Midbrain (tissue), 1 donor: ENCODE measurements around the gene FHIT.

ENCODE experiments used
- DNase-seq: peaks from one replicate; lab custom pipeline; 2025; lab: John Stamatoyannopoulos, UW

FHIT gene

DNA sequence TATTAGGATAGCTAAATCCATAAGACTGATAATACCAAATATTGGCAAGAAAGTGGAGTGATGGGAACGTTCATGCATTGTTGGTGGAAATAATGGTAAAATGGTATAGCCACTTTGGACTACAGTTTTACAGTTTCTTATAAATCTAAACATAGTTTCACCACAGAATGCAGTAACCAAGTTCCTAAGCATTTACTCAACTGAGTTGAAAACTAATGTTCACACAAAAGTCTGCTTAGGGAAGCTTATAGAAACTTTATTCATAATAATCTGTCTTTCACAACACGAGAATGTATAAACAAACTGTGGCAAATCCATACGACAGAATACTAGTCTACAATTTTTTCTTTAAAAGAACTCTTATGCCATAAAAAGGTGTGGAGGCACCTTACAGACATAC lies 969.3 kb downstream of the FHIT start:
- DNase-seq, result no peak

GRCh38 chr3:60277361-60277800 lies 973.9 kb downstream of the FHIT start:
- DNase-seq, result no peak

GRCh38 chr3:60276615-60277014 lies 974.6 kb downstream of the FHIT start:
- DNase-seq, result no peak

GRCh38 chr3:60274646-60275045 lies 976.6 kb downstream of the FHIT start:
- no peak for DNase-seq

DNA sequence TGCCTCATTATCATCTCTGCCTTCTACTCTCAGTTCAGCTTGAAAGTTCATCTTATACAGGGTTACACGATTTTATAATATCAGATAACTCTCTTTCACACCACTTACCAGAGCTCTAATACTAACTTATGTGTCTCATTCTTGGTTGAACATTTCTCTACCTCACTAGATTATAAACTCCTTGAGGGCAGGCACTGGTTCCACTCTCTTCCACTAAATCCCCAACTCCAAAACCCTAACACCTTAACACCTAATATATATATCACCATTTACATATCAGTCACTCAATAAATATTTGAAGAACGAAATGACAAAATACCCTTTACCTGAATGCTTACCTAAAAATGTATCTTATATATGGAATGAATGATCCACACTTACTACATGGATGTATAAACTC lies 977.2 kb downstream of the FHIT start:
- DNase-seq, result no peak

- DNase-seq, result no peak
These were observed 981.4 kb downstream of the FHIT start for GRCh38 chr3:60269829-60270266.

GRCh38 chr3:60269377-60269776 lies 981.9 kb downstream of the FHIT start:
- DNase-seq, result no peak

DNA sequence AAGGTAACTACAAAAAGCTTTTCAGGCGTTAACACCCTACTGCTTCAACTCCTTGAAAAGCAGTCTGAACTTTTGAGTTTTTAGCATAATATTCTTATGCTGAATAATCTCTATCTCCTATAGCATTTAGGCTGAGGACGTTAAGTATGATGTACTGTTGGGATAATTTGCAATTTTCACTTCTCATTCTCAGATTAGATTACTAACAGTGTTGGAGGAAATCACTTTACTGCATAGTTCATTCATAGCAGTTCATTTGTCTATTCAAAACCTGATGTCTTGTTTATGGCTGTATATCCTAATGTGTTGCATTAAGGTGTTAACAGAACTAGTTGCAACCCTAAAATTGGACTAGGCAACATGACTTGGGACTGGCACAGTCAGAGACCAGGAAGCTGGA lies 983.1 kb downstream of the FHIT start:
- DNase-seq, result no peak

DNA sequence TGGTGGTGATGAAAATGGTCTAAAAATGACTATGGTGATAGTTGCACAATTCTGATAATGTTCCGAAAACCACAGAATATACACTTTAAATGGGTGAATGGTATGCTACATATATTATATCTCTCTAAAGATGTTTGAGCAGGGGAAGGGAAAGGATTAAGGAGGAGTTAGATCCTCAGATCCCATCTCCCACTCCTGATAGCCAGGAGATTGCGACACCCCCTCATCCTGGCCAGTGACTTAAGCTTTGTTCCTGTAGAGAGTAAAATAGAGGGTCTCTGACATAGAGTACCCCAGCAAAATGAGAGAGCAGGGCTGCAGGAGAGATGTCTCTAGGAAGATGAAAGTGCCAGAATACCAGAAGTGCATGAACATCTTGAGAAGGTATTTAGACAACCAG lies 984.8 kb downstream of the FHIT start:
- DNase-seq, result no peak

GRCh38 chr3:60263191-60263590 lies 988.1 kb downstream of the FHIT start:
- DNase-seq, result no peak

DNA sequence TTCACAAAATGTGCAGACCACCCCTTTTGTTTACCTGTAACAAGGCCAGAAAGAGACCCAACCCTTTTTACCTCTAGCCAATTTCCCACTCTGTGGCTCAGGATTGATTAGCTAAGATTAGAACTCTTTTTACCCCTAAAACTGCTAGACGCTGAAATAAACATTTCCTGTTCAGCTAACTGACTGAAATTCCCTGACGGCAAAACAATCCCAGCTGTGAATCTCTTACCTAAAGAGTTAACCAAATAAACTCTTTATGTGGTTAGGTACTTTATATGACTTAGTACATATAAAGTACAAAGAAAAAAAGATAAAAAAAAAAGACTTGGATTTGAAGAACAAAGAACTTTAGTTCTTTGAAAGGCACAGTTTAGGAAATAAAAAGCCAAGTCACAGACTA lies 988.7 kb downstream of the FHIT start:
- DNase-seq, result no peak

DNA sequence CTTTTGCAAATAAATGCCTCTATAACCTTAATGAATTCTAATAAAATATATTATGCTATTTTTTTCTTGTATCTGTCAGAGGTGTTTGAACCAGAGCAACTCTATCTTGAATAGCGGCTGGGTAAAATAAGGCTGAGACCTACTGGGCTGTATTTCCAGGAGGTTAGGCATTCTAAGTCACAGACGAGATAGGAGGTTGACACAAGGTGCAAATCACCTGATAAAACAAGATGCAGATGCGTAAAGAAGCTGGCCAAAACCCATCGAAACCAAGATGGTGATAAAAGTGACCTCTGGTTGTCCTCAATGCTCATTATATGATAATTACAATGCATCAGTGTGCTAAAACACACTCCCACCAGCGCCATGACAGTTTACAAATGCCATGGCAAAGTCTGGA lies 990.7 kb downstream of the FHIT start:
- DNase-seq, result no peak

DNA sequence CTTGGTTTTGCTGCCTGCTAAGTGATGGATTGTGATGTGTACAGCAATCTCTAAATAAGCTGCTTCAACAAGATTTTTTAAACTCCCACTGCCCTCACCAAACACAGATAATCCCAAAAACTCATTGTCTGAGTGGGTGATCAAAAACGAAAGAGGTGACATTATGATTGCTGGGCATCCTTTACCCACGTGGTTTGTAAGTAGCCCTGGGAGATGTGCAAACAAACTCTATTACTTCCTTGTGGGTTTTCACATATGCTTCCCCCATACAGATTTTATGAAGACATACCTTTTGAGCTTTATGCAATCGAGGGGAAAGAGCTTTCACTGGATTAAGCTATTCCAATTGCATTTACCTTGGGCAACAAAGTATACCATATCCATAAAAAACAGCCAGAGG lies 1000.4 kb downstream of the FHIT start:
- no peak for DNase-seq

GRCh38 chr3:60250206-60250605 lies 1001.0 kb downstream of the FHIT start:
- no peak for DNase-seq

DNA sequence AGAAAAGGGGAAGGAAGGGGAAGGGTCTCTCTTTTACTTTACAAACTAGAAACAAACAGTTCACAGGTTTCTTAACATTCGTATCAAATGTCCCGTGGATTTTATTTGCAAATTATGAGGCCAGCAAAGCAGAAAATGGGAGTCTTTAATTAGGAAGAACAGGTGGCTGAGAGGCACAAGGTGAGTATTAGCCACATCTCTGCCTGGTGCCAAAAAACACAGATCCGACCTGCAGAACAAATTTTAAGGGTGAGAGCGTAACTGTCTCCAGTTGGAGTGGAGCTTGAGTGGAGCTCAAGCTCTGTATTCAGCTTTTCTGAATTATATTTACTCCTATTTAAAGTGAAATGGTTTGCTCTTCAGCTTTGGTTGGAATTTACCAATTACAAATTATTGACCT lies 1004.9 kb downstream of the FHIT start:
- DNase-seq, result no peak

- no peak for DNase-seq
These were observed 1007.8 kb downstream of the FHIT start for GRCh38 chr3:60243456-60243855.

DNA sequence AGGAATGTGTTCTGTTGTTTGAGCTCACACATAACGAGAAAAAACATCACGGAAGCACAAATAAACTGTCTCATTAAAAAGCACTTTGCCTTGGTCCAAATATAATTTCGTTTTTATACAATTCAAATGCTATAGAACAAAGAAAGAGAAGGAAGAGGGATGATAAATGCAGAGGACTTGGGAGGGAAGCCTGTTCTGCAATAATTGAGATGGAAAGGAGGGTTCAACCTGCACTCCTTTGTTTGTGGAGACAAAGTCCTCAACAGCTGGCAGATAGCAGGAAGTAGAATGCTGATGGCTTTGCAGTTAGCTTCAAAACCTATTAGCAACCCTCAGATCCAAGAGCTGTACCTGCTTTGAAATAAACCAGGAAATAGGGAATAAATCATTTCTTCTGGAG lies 1010.8 kb downstream of the FHIT start:
- no peak for DNase-seq

DNA sequence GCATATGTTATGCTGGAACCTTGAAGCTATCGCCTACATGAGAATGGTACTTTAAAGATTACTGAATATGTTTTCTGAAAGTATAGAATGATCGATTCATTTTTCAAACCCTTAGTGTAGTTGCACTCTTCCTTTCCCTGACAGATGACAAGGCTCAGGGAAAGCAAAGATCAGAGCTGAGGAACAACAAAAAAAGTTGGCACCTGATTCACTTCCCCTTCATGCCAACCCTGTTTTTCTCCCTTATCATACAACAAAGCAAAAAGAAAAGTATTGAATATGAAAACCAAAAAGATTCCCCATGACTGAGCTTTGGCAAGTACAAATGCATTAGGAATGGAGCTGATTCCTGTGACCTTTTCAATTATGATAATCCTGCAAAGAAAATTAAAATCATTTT lies 1012.7 kb downstream of the FHIT start:
- DNase-seq, result no peak

GRCh38 chr3:60229502-60229901 lies 1021.8 kb downstream of the FHIT start:
- DNase-seq, result no peak

- no peak for DNase-seq
These were observed 1022.4 kb downstream of the FHIT start for GRCh38 chr3:60228823-60229222.

GRCh38 chr3:60226912-60227311 lies 1024.3 kb downstream of the FHIT start:
- no peak for DNase-seq

DNA sequence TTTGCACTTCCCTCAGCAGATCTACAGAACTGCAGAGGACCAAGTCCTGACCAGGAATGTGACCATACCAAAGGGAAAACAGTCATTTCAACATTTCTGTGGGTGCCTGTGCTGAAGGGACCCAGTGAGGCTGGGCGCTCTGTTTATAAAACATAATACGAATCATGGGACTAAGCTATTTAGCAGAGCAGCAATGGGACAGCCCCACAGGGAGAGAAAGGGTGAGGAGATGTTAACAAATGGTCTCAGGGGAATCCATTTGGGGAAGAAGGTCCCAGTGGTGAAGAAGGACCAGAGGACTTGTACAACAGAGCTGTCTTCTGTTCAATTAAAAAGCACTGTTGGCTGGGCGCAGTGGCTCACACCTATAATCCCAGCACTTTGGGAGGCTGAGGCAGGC lies 1025.4 kb downstream of the FHIT start:
- no peak for DNase-seq

DNA sequence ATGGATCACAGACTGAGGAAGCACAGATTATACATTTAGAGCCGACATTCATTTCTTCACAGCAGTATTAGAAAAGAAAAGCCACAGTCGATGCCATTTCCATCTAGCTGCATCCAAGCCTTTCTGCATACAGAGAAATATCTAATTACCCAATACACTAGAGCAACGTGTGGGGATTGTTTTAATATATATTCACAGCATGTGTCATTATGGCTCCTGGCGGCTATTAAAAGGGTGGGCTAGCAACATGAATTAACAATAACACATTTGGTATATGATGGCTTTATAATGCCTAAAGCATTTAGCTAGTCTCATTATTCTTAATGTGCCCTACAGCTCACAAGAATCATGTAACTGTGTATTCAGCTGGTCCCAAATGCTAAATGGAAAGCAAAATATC lies 1030.5 kb downstream of the FHIT start:
- no peak for DNase-seq

DNA sequence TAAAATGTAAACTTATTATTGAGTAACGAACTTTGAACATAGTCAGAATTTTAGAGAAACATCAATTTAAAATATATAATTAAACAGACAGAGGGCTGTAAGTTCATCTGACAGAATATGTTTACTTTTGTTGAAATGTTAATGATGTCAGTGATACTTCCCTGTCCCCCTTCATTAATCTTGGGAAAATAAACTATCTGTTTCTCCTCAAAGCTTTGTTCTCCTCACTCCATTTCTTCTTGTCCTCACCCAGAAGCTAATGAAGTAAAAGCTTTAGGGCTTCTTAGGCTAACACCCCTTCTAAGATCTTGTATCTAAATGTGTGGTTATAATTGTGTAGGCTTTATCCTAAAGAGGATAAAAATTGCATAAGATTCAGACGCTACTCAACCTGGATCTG lies 1031.8 kb downstream of the FHIT start:
- DNase-seq, result no peak
